ENCODE data around the gene IL17D.

The IL17D gene, protein sequence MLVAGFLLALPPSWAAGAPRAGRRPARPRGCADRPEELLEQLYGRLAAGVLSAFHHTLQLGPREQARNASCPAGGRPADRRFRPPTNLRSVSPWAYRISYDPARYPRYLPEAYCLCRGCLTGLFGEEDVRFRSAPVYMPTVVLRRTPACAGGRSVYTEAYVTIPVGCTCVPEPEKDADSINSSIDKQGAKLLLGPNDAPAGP

DNA sequence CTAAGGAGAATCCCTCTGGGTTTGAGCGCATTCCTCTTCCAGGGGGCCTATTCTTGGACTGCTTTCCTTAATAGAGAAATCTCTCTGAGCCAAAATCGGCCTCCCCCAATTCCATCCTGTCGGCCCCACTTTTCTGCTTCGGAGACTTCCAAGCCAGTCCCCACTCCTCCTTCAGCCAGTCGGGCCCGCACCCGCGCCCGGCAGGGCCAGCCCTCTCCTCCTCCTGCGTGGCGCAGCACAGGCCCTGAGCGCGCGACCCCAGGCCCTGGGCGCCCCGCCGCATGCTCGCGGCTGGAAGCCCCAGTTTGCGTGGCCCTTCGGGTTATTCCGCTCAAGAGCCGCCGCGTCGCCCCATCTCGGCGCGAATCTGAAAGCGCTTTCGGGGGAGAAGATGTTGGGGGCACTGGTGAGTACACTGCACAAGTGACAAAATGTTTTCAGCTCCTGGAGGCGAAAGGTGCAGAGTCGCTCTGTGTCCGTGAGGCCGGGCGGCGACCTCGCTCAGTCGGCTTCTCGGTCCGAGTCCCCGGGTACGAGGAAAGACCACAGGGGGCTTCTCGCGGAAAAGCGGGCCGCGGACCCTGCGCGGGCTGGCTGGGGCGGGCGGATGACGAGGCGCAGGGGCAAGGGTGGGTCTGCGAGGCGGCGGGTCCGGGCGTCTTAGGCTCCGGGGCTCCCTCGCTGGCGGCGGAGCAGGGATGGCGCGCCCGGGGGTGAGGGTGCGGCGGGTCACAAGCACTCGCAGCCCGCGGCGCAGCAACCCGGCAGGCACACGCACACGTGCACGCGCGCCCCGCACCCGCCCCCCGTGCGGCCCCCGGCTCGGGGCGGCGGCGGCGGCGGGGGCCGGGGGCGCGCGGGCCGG, at the start of gene IL17D:
Gene IL17D, plus strand, starts transcription at position 785 of the 865 bp plus-strand sequence. CDS start 303 bp downstream, outside the sequence.
- ATAC-seq (ENCODE audit: low read depth) = no peak; the same call in 2 of the 3 replicates
- TF ChIP-seq, protein P1, sequence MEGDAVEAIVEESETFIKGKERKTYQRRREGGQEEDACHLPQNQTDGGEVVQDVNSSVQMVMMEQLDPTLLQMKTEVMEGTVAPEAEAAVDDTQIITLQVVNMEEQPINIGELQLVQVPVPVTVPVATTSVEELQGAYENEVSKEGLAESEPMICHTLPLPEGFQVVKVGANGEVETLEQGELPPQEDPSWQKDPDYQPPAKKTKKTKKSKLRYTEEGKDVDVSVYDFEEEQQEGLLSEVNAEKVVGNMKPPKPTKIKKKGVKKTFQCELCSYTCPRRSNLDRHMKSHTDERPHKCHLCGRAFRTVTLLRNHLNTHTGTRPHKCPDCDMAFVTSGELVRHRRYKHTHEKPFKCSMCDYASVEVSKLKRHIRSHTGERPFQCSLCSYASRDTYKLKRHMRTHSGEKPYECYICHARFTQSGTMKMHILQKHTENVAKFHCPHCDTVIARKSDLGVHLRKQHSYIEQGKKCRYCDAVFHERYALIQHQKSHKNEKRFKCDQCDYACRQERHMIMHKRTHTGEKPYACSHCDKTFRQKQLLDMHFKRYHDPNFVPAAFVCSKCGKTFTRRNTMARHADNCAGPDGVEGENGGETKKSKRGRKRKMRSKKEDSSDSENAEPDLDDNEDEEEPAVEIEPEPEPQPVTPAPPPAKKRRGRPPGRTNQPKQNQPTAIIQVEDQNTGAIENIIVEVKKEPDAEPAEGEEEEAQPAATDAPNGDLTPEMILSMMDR (IDR thresholded peaks at IDR 0.05; ENCODE audit: poor library complexity, severe bottlenecking) = no peak
- Histone ChIP-seq H3K36me3 (ENCODE audit: low read depth) (no peaks in the 10 kb centered on the region), H3K4me1 (ENCODE audit: insufficient read depth, poor library complexity, severe bottlenecking) (no peaks in the 10 kb centered on the region), H3K27me3 (ENCODE audit: insufficient read depth, poor library complexity, severe bottlenecking) (no peaks in the 10 kb centered on the region), H3K27ac (ENCODE audit: poor library complexity, severe bottlenecking) (no peak within 1 kb of the TSS), H3K9me3 (ENCODE audit: severe bottlenecking) (no peaks in the 10 kb centered on the region), H3K4me3 (ENCODE audit: severe bottlenecking) (peak within 1 kb of the TSS; percentile 90)
- DNase-seq (ENCODE audit: low spot score) = no peak

DNA sequence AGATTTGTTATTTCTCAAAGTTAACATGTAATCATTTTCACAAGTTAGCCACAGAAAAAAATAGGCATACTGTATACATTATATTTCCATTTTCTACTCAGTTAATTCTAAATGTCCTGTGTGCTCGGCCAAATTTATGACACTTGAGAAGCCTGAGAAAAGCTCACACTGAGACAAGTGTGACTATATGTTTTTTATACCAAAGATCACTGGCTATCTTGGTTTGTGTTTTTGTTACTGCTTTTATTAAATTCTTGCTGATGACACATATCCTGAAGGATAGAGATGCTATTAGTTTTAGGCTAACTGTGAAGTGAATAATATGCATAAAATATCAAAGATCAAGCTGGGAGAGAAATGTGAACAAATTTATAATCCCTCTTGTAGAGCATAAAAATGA, 49.3 kb upstream of the IL17D start:
- H3K4me3 ChIP-seq (ENCODE audit: severe bottlenecking) = no peak overlapping the region
- peaks cover 2% of the 10 kb centered on the region for H3K27me3 ChIP-seq (ENCODE audit: insufficient read depth, poor library complexity, severe bottlenecking)
- no peaks in the 10 kb centered on the region for H3K36me3 ChIP-seq (ENCODE audit: low read depth)
- no peaks in the 10 kb centered on the region for H3K9me3 ChIP-seq (ENCODE audit: severe bottlenecking)
- H3K4me1 ChIP-seq (ENCODE audit: insufficient read depth, poor library complexity, severe bottlenecking) = no peaks in the 10 kb centered on the region
- H3K27ac ChIP-seq (ENCODE audit: poor library complexity, severe bottlenecking) = no peak overlapping the region
- TF ChIP-seq, protein P1 (IDR thresholded peaks at IDR 0.05; ENCODE audit: poor library complexity, severe bottlenecking) = no peak
- ATAC-seq (ENCODE audit: low read depth) = no peak
- DNase-seq (ENCODE audit: low spot score) = no peak

DNA sequence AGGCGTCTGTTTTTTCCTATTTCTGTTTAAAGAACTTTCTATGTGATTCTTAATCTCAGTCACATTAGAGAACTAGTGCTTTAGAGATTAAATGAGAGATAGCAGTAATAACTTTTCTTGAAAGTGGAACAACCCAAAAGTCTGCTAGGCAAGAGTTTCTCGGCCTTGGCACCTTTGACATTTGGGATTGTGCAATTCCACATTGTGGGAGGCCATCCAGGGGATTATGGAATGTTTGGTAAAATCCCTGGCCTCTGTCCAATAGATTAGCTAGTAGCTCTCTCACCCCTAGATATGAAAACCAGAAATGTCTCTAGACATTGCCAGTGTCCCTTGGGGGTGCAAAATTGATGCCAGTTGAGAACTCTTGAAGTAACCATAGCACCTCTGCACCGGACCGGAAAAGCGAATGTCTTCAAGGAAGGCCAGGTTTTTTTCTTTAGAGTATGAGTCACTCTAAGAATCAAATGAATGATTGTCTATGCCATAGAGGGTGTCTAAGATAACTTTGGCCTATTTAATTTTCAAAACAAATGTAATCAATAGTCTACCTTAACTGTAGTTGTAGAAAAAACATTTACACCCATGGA, 45.0 kb upstream of the IL17D start:
- H3K4me1 ChIP-seq (ENCODE audit: insufficient read depth, poor library complexity, severe bottlenecking) = no peaks in the 10 kb centered on the region
- ATAC-seq (ENCODE audit: low read depth) (no peak), DNase-seq (ENCODE audit: low spot score) (no peak)

DNA sequence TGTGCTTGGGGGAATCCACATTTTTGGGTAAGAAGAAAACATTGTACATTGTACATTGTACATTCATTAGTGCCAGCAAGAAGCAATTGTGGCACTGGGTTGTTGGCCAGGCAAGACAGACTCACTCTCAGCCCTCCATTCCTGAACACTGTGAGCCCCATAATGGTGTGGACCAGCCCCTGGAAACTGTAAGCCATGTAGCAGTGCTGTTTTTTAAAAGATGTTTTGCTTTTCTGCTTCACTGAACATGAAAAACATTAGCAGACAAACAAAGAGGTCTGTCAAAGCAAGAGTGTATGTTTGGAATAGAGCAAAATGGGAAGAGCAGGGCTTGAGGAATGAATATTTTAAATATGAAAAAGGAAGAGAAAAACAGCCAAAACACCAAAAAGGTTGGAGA, 39.1 kb upstream of the IL17D start:
- Histone ChIP-seq H3K27ac (ENCODE audit: poor library complexity, severe bottlenecking) (no peak overlapping the region), H3K27me3 (ENCODE audit: insufficient read depth, poor library complexity, severe bottlenecking) (no peaks in the 10 kb centered on the region), H3K4me1 (ENCODE audit: insufficient read depth, poor library complexity, severe bottlenecking) (no peaks in the 10 kb centered on the region), H3K4me3 (ENCODE audit: severe bottlenecking) (no peak overlapping the region), H3K9me3 (ENCODE audit: severe bottlenecking) (no peaks in the 10 kb centered on the region), H3K36me3 (ENCODE audit: low read depth) (no peaks in the 10 kb centered on the region; the same call in 1 of the 2 replicates)
- DNase-seq (ENCODE audit: low spot score) (no peak), ATAC-seq (ENCODE audit: low read depth) (no peak)
- TF ChIP-seq, protein P1 (IDR thresholded peaks at IDR 0.05; ENCODE audit: poor library complexity, severe bottlenecking) = no peak

More for the DNA sequence above, 45.0 kb upstream of the IL17D start:
- Histone ChIP-seq H3K36me3 (ENCODE audit: low read depth) (no peaks in the 10 kb centered on the region; the same call in 1 of the 2 replicates), H3K9me3 (ENCODE audit: severe bottlenecking) (no peaks in the 10 kb centered on the region), H3K27ac (ENCODE audit: poor library complexity, severe bottlenecking) (no peak overlapping the region), H3K27me3 (ENCODE audit: insufficient read depth, poor library complexity, severe bottlenecking) (no peaks in the 10 kb centered on the region), H3K4me3 (ENCODE audit: severe bottlenecking) (no peak overlapping the region)
- TF ChIP-seq, protein P1 (IDR thresholded peaks at IDR 0.05; ENCODE audit: poor library complexity, severe bottlenecking) = no peak
